HTERT RPE-1 (cell line): ENCODE measurements around the gene KCNJ8.
"Not testable (repeated sequence)": the region's sequence is repeated elsewhere in the genome, so short reads cannot be mapped to it uniquely, and the experiment has no call there.

Source experiments
- in situ Hi-C: fragments of 300-500 bp; cut with MboI; formaldehyde crosslinking; loops from 4 replicates; pipeline ENCODE4 v1.14.3; 2020; ENCODE audit warnings: low sequenced_read_pairs

Gene KCNJ8

GRCh38 chr12:21788089-21788983 is 13.8 kb upstream of the KCNJ8 start:
- in situ Hi-C loops, result no loop called here

DNA sequence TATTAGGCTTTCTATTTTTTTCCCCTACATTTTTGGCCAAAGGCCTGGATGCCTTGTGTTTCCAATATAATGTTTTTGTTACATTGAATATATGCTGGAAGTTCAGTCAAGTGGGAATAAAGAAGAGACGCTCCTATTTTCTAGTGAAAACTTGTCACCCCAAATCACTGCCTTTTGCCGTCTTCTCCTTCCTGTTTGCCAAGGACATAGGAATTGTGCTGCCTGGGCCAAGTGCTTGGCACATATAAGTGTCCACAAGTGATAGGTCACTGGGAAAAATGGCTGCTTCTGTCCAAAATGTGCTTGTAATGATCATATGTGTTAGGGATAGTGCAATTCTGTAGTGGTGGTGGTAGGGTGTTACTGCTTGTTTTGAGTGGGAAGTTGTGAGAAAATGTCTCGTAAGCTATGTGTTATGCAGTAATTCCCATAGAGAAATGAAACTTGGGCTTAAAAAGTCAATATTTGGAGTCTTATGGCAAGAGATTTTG is 11.6 kb upstream of the KCNJ8 start:
- in situ Hi-C loops, result no loop called here

DNA sequence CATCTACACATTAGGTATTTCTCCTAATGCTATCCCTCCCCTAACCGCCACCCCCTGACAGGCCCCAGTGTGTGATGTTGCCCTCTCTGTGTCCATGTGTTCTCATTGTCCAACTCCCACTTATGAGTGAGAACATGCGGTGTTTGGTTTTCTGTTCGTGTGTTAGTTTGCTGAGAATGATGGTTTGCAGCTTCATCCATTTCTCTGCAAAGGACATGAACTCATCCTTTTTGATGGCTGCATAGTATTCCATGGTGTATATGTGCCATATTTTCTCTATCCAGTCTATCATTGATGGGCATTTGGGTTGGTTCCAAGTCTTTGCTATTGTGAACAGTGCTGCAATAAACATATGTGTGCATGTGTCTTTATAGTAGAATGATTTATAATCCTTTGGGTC is 8.2 kb upstream of the KCNJ8 start:
- in situ Hi-C loops, result not testable (repeated sequence)

DNA sequence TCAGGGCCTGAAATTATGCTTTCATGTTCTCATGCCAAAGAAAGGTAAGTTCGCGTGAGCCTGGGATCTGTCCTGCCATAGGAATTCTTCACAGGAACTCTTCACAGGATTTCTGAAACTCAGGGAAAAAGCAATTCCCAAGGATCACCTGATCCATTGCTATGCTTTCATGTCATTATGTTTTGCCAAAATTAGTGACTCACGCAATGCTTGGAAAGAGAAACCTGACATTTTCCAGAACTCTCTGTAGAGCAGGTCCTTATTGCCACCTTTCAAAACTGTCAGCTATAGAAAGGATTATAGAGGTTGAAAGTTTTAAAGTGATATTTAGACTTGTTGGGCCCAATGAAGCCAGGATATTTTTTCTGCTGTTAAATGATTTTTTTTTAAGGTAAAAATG is 6.3 kb upstream of the KCNJ8 start:
- in situ Hi-C loops, result no loop called here

GRCh38 chr12:21776175-21776574 is 1.7 kb upstream of the KCNJ8 start:
- in situ Hi-C loops, result no loop called here

GRCh38 chr12:21775133-21775820 is 771 bp upstream of the KCNJ8 start:
- in situ Hi-C loops, result no loop called here

- in situ Hi-C loops, result no loop called here
Measured at GRCh38 chr12:21773806-21774205, 700 bp downstream of the KCNJ8 start.

GRCh38 chr12:21773263-21773741 is 1.2 kb downstream of the KCNJ8 start:
- in situ Hi-C loops, result no loop called here

DNA sequence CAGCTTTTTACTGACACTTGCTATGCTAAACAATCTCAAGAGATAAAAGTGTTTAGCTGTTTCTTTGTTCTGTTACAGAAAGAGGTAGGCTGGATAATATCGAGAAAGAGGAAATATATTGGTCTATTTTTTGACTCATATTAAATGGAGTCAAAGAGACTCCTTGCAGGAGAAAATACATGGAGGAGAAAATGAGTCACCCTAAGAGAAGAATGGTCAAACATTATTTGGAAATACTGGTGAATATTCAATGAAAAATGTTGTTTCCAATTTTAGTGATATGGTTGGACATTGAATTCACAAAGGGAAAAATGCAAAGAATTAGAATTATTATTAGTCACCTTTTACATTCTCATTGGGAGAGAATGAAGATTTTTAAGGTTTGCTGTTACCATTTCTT is 3.2 kb downstream of the KCNJ8 start:
- in situ Hi-C loops, result no loop called here

DNA sequence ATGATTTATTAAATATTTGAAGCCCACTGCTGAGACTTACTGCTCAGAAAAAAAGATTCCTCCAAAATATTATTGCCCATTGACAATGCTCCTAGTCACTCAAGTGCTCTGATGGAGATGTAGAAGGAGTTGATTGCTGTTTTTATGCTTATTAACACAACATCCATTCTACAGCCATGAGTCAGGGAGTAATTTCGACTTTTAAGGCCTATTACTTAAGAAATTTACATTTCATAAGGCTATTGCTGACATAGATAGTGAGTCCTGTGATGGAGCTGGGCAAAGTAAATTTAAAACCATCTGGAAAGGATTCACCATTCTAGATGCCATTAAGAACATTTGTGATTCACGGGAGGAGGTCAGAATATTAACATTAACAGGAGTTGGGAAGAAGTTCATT is 5.2 kb downstream of the KCNJ8 start:
- in situ Hi-C loops, result no loop called here

DNA sequence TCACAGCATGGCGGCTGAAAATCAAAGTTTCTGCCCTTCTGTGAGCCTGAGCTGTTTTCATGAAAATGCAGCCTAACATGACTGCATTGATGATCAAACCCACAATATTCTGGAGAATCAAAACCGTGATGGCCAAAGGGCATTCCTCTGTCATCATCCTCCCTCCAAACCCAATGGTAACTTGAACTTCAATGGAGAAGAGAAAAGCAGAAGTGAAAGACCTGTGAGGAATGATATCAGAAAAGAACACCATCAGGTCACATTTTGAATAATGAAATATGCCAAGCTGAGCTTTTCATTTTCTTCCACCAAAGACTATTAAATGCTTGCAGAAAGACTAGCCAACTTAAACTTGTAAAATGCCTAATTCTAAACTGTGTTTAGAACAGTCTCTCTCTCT is 8.1 kb downstream of the KCNJ8 start:
- in situ Hi-C loops, result no loop called here

DNA sequence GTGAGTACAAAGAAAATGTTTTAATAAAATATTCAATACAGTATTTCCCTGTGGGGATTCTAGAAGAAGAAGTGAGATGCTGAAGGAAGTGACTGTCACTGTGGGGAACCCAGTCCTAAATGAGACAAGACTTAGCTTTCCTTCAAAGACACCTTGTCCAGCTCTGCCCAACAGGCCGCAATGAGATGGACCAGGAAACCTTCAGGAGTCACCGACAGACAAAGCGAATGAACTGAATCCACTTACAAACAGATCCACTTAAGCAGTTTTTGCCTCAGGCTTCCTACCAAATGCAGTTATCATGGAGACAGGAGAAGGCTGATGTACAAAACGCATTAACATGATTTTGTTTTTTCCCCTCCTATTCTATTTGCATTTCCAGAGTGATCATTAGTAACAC is 9.6 kb downstream of the KCNJ8 start:
- in situ Hi-C loops, result no loop called here

- in situ Hi-C loops, result no loop called here
Measured at GRCh38 chr12:21764065-21764464, 10.4 kb downstream of the KCNJ8 start.

GRCh38 chr12:21763531-21763930 is 11.0 kb downstream of the KCNJ8 start:
- in situ Hi-C loops, result no loop called here

- in situ Hi-C loops, result no loop called here
Measured at GRCh38 chr12:21759737-21760136, 14.8 kb downstream of the KCNJ8 start.

GRCh38 chr12:21757735-21758134 is 16.8 kb downstream of the KCNJ8 start:
- in situ Hi-C loops, result no loop called here

- in situ Hi-C loops, result no loop called here
Measured at GRCh38 chr12:21756699-21757098, 17.8 kb downstream of the KCNJ8 start.

DNA sequence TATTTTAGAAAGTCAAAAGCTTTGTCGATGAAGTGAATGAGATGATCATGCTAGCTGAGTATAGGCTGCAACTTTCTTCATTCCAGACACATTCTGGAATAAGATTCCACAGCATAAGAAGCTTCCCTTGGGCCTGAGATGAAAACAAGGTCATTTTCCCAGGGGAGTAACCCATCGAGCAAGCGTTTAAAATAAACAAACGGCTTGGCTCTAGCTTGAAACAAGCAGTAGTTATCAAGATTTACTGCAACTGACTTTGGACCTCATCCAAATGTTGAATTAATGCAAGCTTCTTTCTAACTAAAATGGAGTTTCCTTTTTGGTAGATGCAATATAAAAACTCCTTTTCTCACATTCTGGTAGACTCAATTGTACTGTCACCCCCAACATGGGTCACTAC is 23.0 kb downstream of the KCNJ8 start:
- in situ Hi-C loops, result no loop called here

- in situ Hi-C loops, result no loop called here
Measured at GRCh38 chr12:21745258-21745657, 29.2 kb downstream of the KCNJ8 start.

DNA sequence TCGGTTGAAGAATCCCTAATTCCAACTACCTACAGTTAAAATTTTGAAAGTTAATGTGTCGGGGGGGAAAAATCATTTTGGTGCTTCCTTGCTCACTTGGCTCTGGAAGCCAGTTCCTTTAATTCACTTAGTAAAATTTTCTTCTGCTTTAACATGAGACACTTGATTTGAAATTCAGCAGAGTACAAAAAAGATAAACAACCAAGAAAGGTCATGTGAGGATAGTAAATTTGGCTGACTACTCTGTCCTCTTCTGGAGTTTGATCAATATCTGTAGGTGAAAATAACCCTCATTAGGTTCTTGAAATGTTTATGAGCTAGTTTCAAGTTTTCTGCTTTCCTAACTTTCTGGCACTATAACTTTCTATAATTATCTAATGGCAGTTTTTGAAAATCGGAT is 43.4 kb downstream of the KCNJ8 start:
- in situ Hi-C loops, result no loop called here

- in situ Hi-C loops, result no loop called here
Measured at GRCh38 chr12:21725731-21726130, 48.8 kb downstream of the KCNJ8 start.
